Measurements from ENCODE around the gene DBNDD2. TPM values are rescaled to one million over a fixed set of nuclear protein-coding genes. Genes with fewer than 3 reads are reported as not detected.
A peak's percentile ranks its signal among the peaks of the same experiment; 100 is the strongest.

The DBNDD2 gene
- total and polyA plus RNA-seq, 2 experiments from 2014 or later, result 25.8 to 62.5 TPM

- DNase-seq (ENCODE audit: low spot score), result peak; percentile 60
These were observed 25.2 kb downstream of the DBNDD2 start for GRCh38 chr20:45433316-45433715.

GRCh38 chr20:45433976-45434375 is 25.9 kb downstream of the DBNDD2 start:
- Mint-ChIP-seq H3K4me3 (no peak overlapping the region), H3K9me3 (no peaks in the 10 kb centered on the region), H3K27me3 (ENCODE audit: insufficient read depth, low read depth, poor library complexity) (no peaks in the 10 kb centered on the region), H3K36me3 (ENCODE audit: low read depth) (peaks cover 6% of the 10 kb centered on the region; the same call in 2 of the 3 replicates), H3K4me1 (no peaks in the 10 kb centered on the region; the same call in 1 of the 3 replicates), H3K27ac (no peak overlapping the region)
- DNase-seq (ENCODE audit: low spot score) (no peak), ATAC-seq (no peak)
- H2AFZ ChIP-seq, result no peak overlapping the region
- 0 out of 2 replicates have a peak, but pooled peaks cover 2% of the 10 kb centered on the region for H3F3A ChIP-seq (replicated peaks; ENCODE audit: low read depth)
- H3K9me2 ChIP-seq (ENCODE audit: insufficient read depth), result no peaks in the 10 kb centered on the region
- no peaks in the 10 kb centered on the region for H4K20me1 ChIP-seq (replicated peaks; ENCODE audit: insufficient read depth)
- no peaks in the 10 kb centered on the region for H3K4me1 ChIP-seq (ENCODE audit: insufficient read depth)
- no peak for TF ChIP-seq ZNF331 (CRISPR knock-in tag; IDR thresholded peaks at IDR 0.05; ENCODE audit: low read depth)
- no peak overlapping the region for H3K27ac ChIP-seq (ENCODE audit: low read depth)
- no peaks in the 10 kb centered on the region for H3K79me2 ChIP-seq (replicated peaks; ENCODE audit: insufficient read depth)
- no peak overlapping the region for H3K4me3 ChIP-seq
- H3K36me3 ChIP-seq (ENCODE audit: insufficient read depth), result no peaks in the 10 kb centered on the region
- H3K4me2 ChIP-seq, result no peak overlapping the region
- H3K27me3 ChIP-seq (ENCODE audit: insufficient read depth), result no peaks in the 10 kb centered on the region

More at GRCh38 chr20:45433316-45433715, 25.2 kb downstream of the DBNDD2 start:
- Histone ChIP-seq H3K27me3 (ENCODE audit: insufficient read depth) (no peaks in the 10 kb centered on the region), H3K79me2 (replicated peaks; ENCODE audit: insufficient read depth) (no peaks in the 10 kb centered on the region), H3K4me3 (no peak overlapping the region), H4K20me1 (replicated peaks; ENCODE audit: insufficient read depth) (no peaks in the 10 kb centered on the region), H3K4me2 (no peak overlapping the region), H3F3A (replicated peaks; ENCODE audit: low read depth) (0 out of 2 replicates have a peak, but pooled peaks cover 2% of the 10 kb centered on the region), H2AFZ (no peak overlapping the region), H3K4me1 (ENCODE audit: insufficient read depth) (no peaks in the 10 kb centered on the region), H3K27ac (ENCODE audit: low read depth) (no peak overlapping the region), H3K9me2 (ENCODE audit: insufficient read depth) (no peaks in the 10 kb centered on the region), H3K36me3 (ENCODE audit: insufficient read depth) (no peaks in the 10 kb centered on the region)
- Mint-ChIP-seq H3K27me3 (ENCODE audit: insufficient read depth, low read depth, poor library complexity) (no peaks in the 10 kb centered on the region), H3K4me3 (no peak overlapping the region), H3K36me3 (ENCODE audit: low read depth) (peaks cover 6% of the 10 kb centered on the region; the same call in 2 of the 3 replicates), H3K27ac (no peak overlapping the region), H3K4me1 (no peaks in the 10 kb centered on the region; the same call in 1 of the 3 replicates), H3K9me3 (no peaks in the 10 kb centered on the region)
- no peak for TF ChIP-seq STAT1 (IDR thresholded peaks at IDR 0.05; ENCODE audit: unreplicated experiment)
- peak; percentile 16; the same call in 2 of the 3 replicates for ATAC-seq

- H3K4me1 ChIP-seq (ENCODE audit: insufficient read depth), result peaks cover 8% of the 10 kb centered on the region; the same call in 1 of the 2 replicates
- TF ChIP-seq ZNF114 (CRISPR knock-in tag; IDR thresholded peaks at IDR 0.05), result no peak
- peak; percentile 85 to 94 for TF ChIP-seq CTCF (conservative IDR thresholded peaks at IDR 0.05; ENCODE audit: low read depth in 2 of 2)
- 0 out of 2 replicates have a peak, but pooled peaks have one; percentile 40 for TF ChIP-seq POLR2AphosphoS5 (IDR thresholded peaks at IDR 0.05; ENCODE audit: low read depth)
- no peak for TF ChIP-seq STAT1 (IDR thresholded peaks at IDR 0.05; ENCODE audit: unreplicated experiment)
- no peak for TF ChIP-seq ZNF462 (CRISPR knock-in tag; IDR thresholded peaks at IDR 0.05)
- no peak for TF ChIP-seq ZNF331 (CRISPR knock-in tag; IDR thresholded peaks at IDR 0.05; ENCODE audit: low read depth)
- H3K4me2 ChIP-seq, result peak overlapping the region; percentile 77
- Mint-ChIP-seq H3K4me3 (peak overlapping the region; percentile 82), H3K9me3 (no peaks in the 10 kb centered on the region), H3K27ac (no peak overlapping the region), H3K36me3 (ENCODE audit: low read depth) (peaks cover 6% of the 10 kb centered on the region; the same call in 2 of the 3 replicates), H3K4me1 (peaks cover 10% of the 10 kb centered on the region; the same call in 2 of the 3 replicates), H3K27me3 (ENCODE audit: insufficient read depth, low read depth, poor library complexity) (peaks cover 4% of the 10 kb centered on the region)
- DNase-seq (ENCODE audit: low spot score) (peak; percentile 91), ATAC-seq (peak; percentile 97)
- H4K20me1 ChIP-seq (replicated peaks; ENCODE audit: insufficient read depth), result no peaks in the 10 kb centered on the region
- peak overlapping the region; percentile 82 for H2AFZ ChIP-seq
- H3K27ac ChIP-seq (ENCODE audit: low read depth), result no peak overlapping the region
- 0 out of 2 replicates have a peak, but pooled peaks cover 2% of the 10 kb centered on the region for H3F3A ChIP-seq (replicated peaks; ENCODE audit: low read depth)
- H3K9me2 ChIP-seq (ENCODE audit: insufficient read depth), result peaks cover 7% of the 10 kb centered on the region; the same call in 1 of the 2 replicates
- H3K4me3 ChIP-seq, result peak overlapping the region; percentile 58
- H3K27me3 ChIP-seq (ENCODE audit: insufficient read depth), result no peaks in the 10 kb centered on the region
- no peaks in the 10 kb centered on the region for H3K36me3 ChIP-seq (ENCODE audit: insufficient read depth)
- no peaks in the 10 kb centered on the region for H3K79me2 ChIP-seq (replicated peaks; ENCODE audit: insufficient read depth)
These were observed 28.8 kb downstream of the DBNDD2 start for GRCh38 chr20:45436732-45437485.

All from GM23338 (cell line).